ENCODE data around the gene CDCA5. TPM values are rescaled to one million over a fixed set of nuclear protein-coding genes. Genes with fewer than 3 reads are reported as not detected.

CDCA5 gene
- total and polyA plus RNA-seq, 2 donors (not counting 1 experiment from before 2014, with no cell fraction given) = 3.0 to 4.6 TPM

GRCh38 chr11:65083134-65083833 lies 556 bp downstream of the CDCA5 start:
- Histone ChIP-seq H3K79me2 (ENCODE audit: control insufficient read depth, insufficient read depth, low read length) (peaks cover 44% of the 10 kb centered on the region), H3K9ac (ENCODE audit: insufficient read depth, low read length) (peak overlapping the region; percentile 95), H3K9me3 (ENCODE audit: control insufficient read depth, insufficient read depth, low read depth, low read length) (no peaks in the 10 kb centered on the region), H3K27ac (ENCODE audit: insufficient read depth, low read length) (peak overlapping the region; percentile 85), H4K20me1 (ENCODE audit: control insufficient read depth, extremely low read depth, insufficient read depth, low read length) (no peaks in the 10 kb centered on the region), H3K4me2 (ENCODE audit: extremely low read depth, insufficient read depth, low read length) (peak overlapping the region; percentile 98), H3K27me3 (ENCODE audit: control insufficient read depth, insufficient read depth, low read length) (no peaks in the 10 kb centered on the region), H3K36me3 (ENCODE audit: control insufficient read depth, insufficient read depth, low read length) (peaks cover 17% of the 10 kb centered on the region), H2AFZ (ENCODE audit: low read length) (peak overlapping the region; percentile 88), H3K4me1 (ENCODE audit: control insufficient read depth, extremely low read depth, insufficient read depth, low read length) (peaks cover 11% of the 10 kb centered on the region), H3K4me3 (replicated peaks in 1 of 4; ENCODE audit: control extremely low read depth in 1 of 4, insufficient read depth in 1 of 4, low read depth in 3 of 4, low read length in 4 of 4) (peak overlapping the region; percentile 71 to 91 (median 84))
- DNase-seq (ENCODE audit: low read depth in 2 of 2) = no peak
- TF ChIP-seq EZH2 (IDR thresholded peaks at IDR 0.05; ENCODE audit: low read length, missing control alignments) = no peak
- TF ChIP-seq, protein P1, sequence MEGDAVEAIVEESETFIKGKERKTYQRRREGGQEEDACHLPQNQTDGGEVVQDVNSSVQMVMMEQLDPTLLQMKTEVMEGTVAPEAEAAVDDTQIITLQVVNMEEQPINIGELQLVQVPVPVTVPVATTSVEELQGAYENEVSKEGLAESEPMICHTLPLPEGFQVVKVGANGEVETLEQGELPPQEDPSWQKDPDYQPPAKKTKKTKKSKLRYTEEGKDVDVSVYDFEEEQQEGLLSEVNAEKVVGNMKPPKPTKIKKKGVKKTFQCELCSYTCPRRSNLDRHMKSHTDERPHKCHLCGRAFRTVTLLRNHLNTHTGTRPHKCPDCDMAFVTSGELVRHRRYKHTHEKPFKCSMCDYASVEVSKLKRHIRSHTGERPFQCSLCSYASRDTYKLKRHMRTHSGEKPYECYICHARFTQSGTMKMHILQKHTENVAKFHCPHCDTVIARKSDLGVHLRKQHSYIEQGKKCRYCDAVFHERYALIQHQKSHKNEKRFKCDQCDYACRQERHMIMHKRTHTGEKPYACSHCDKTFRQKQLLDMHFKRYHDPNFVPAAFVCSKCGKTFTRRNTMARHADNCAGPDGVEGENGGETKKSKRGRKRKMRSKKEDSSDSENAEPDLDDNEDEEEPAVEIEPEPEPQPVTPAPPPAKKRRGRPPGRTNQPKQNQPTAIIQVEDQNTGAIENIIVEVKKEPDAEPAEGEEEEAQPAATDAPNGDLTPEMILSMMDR (conservative IDR thresholded peaks at IDR 0.05 in 1 of 2, IDR thresholded peaks at IDR 0.05 in 1 of 2; ENCODE audit: low read depth in 1 of 2, low read length in 2 of 2) = no peak

DNA sequence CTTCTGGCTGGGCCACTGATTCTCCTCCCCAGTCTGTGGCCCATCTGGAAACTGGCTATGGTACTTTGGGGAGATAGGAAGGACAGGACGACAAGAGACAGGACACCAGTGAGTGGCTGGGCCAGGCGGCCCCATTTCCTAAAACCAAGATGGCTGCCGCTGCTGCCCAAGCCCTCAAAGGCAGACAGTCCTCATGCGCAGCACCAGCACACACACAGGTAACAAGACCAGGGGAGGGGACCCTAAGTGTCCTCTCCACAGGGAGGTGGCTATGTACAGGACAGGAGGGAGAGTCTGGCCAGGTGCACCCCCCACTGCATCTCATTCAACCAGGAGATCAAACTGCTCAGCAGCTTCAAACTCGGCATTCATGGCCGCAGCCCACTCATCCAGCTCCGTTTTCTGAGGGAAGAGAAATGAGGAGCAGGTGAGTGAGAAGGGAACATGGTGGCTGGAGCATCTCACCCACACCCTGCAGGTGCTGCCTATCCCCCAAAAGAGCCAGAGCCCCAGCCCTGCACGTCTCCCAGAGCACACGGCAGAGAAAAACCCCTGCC lies 5.0 kb downstream of the CDCA5 start:
- Histone ChIP-seq H3K79me2 (ENCODE audit: control insufficient read depth, insufficient read depth, low read length) (peaks cover 30% of the 10 kb centered on the region), H3K4me2 (ENCODE audit: extremely low read depth, insufficient read depth, low read length) (no peak overlapping the region)
- DNase-seq (ENCODE audit: low read depth in 2 of 2) = no peak

GRCh38 chr11:65078151-65078550 lies 5.7 kb downstream of the CDCA5 start:
- peak; percentile 9 to 15 for DNase-seq (ENCODE audit: low read depth in 2 of 2)

More for the DNA sequence above, 5.0 kb downstream of the CDCA5 start:
- Histone ChIP-seq H3K36me3 (ENCODE audit: control insufficient read depth, insufficient read depth, low read length) (peaks cover 3% of the 10 kb centered on the region), H3K9ac (ENCODE audit: insufficient read depth, low read length) (no peak overlapping the region), H2AFZ (ENCODE audit: low read length) (no peak overlapping the region), H3K9me3 (ENCODE audit: control insufficient read depth, insufficient read depth, low read depth, low read length) (no peaks in the 10 kb centered on the region), H3K27me3 (ENCODE audit: control insufficient read depth, insufficient read depth, low read length) (no peaks in the 10 kb centered on the region), H3K4me1 (ENCODE audit: control insufficient read depth, extremely low read depth, insufficient read depth, low read length) (peaks cover 7% of the 10 kb centered on the region), H3K27ac (ENCODE audit: insufficient read depth, low read length) (no peak overlapping the region), H4K20me1 (ENCODE audit: control insufficient read depth, extremely low read depth, insufficient read depth, low read length) (no peaks in the 10 kb centered on the region), H3K4me3 (replicated peaks in 1 of 4; ENCODE audit: control extremely low read depth in 1 of 4, insufficient read depth in 1 of 4, low read depth in 3 of 4, low read length in 4 of 4) (no peak overlapping the region)
- TF ChIP-seq, protein P1 (conservative IDR thresholded peaks at IDR 0.05 in 1 of 2, IDR thresholded peaks at IDR 0.05 in 1 of 2; ENCODE audit: low read depth in 1 of 2, low read length in 2 of 2) = no peak
- no peak for TF ChIP-seq EZH2 (IDR thresholded peaks at IDR 0.05; ENCODE audit: low read length, missing control alignments)

More at GRCh38 chr11:65078151-65078550, 5.7 kb downstream of the CDCA5 start:
- Histone ChIP-seq H3K4me1 (ENCODE audit: control insufficient read depth, extremely low read depth, insufficient read depth, low read length) (peaks cover 5% of the 10 kb centered on the region), H3K4me2 (ENCODE audit: extremely low read depth, insufficient read depth, low read length) (no peak overlapping the region), H3K9me3 (ENCODE audit: control insufficient read depth, insufficient read depth, low read depth, low read length) (no peaks in the 10 kb centered on the region), H3K27me3 (ENCODE audit: control insufficient read depth, insufficient read depth, low read length) (no peaks in the 10 kb centered on the region), H4K20me1 (ENCODE audit: control insufficient read depth, extremely low read depth, insufficient read depth, low read length) (no peaks in the 10 kb centered on the region), H3K9ac (ENCODE audit: insufficient read depth, low read length) (no peak overlapping the region), H3K79me2 (ENCODE audit: control insufficient read depth, insufficient read depth, low read length) (peaks cover 24% of the 10 kb centered on the region), H3K36me3 (ENCODE audit: control insufficient read depth, insufficient read depth, low read length) (peaks cover 3% of the 10 kb centered on the region), H3K4me3 (replicated peaks in 1 of 4; ENCODE audit: control extremely low read depth in 1 of 4, insufficient read depth in 1 of 4, low read depth in 3 of 4, low read length in 4 of 4) (no peak overlapping the region), H3K27ac (ENCODE audit: insufficient read depth, low read length) (no peak overlapping the region), H2AFZ (ENCODE audit: low read length) (no peak overlapping the region)
- TF ChIP-seq, protein P1 (conservative IDR thresholded peaks at IDR 0.05 in 1 of 2, IDR thresholded peaks at IDR 0.05 in 1 of 2; ENCODE audit: low read depth in 1 of 2, low read length in 2 of 2) = peak; percentile 30 to 58
- TF ChIP-seq EZH2 (IDR thresholded peaks at IDR 0.05; ENCODE audit: low read length, missing control alignments) = no peak

All from fibroblast of lung (primary cell).